ENCODE data around the gene TIMMDC1.

DNA sequence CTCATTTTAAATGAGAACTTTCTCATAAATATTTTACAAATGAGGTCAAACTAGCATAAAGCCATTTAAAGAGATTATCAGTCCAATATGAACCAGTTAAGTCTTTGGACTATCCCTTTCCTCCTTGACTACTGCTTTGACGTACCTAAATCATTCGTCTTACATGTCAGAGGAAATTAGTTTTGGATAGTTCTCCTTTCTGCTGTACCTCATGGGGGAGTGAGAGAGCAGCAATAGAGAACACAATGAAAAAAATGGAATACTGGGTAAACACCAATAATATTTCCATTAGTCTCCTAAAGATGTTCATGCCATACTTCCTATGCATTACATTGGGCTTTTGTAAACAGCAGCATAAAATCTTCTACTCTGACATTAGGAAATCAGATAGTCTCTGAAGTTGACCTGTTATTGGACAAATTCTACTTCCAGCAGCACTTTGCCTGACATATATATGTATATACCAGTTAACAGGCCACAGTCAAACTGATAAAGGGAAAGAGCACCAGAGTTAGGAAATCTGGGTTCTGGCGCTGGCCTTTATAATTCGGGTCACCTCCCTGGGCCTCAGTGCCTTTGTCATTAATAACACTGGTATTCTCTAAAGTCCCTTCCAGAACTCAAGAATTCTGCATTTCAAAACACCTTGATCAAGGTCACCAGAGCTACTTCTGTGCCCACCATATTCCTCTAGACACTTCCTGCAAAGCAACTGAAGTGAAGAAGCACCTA is 26.8 kb downstream of the TIMMDC1 start:
- TF ChIP-seq, protein P1, sequence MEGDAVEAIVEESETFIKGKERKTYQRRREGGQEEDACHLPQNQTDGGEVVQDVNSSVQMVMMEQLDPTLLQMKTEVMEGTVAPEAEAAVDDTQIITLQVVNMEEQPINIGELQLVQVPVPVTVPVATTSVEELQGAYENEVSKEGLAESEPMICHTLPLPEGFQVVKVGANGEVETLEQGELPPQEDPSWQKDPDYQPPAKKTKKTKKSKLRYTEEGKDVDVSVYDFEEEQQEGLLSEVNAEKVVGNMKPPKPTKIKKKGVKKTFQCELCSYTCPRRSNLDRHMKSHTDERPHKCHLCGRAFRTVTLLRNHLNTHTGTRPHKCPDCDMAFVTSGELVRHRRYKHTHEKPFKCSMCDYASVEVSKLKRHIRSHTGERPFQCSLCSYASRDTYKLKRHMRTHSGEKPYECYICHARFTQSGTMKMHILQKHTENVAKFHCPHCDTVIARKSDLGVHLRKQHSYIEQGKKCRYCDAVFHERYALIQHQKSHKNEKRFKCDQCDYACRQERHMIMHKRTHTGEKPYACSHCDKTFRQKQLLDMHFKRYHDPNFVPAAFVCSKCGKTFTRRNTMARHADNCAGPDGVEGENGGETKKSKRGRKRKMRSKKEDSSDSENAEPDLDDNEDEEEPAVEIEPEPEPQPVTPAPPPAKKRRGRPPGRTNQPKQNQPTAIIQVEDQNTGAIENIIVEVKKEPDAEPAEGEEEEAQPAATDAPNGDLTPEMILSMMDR (IDR thresholded peaks at IDR 0.05): no peak
- TF ChIP-seq POLR2A (IDR thresholded peaks at IDR 0.05): no peak
